ENCODE measurements around the gene LRRC75A.
"Not testable (repeated sequence)": the region's sequence is repeated elsewhere in the genome, so short reads cannot be mapped to it uniquely, and the experiment has no call there.

The LRRC75A gene

DNA sequence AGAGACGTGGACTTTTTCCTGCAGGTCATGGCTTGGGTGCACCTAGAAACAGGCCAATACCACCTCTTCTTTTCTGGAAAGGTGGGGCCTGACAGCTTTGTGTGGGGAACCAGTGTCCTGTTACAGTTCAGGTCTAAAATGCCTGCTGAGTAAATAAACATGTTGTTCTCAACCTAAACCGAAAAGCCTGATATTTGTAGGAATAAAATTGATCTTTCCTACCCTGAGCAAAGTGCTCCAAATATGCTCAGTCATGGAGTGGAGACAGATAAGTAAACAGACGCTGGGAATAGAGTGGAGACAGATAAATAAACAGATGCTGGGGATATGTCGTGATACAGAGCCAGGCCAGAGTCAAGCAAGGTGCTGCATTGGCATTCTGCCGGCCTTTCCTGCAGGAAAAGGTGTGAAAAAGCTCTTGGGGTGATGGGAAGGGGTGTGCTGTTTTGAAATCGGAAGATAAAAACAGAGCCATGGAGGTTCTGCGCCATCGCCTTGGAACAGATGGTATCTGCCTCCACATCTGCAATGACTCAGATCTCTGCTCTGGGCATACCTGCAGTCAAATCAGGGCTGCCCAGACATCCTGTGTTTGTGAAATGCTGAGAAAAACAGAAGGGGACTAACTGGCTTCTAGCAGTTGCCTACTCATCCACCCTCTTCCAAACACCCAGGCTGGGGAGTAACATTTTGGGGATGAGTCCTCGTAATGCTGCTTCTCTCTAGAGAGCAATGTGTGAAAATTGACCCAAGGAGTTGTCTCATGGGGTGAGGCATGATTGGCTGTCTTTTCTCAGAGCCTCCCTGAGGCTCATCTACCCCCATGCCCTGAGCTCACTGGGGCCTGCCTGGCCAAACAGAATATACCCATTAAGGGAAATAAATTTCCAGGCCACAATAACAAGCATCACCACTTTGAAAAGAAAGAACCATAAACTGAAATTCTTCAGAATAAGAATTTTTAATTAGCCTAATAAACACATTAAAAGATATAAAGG lies 93.4 kb downstream of the LRRC75A start:
- DNase-seq (ENCODE audit: low spot score): no peak

DNA sequence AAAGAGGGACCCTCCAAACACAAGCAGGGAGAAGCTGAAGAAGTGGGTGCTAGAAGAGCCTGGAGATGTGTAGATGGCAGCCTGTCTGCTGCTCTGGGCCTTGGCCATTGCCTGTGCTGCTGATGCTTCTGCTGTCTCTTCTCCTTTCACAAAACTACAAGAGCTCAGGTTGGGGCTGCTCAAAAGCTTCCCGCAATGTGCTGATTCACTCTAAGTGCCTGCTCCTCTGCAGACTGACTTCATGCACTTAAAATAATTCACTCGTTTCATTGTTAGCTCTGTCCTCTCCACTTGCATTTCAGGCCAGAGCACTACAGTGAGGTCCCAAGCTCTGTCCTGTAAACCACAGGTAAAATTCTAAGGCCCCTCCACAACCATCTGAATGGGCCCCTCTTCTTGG lies 95.3 kb downstream of the LRRC75A start:
- not testable (repeated sequence) for DNase-seq (ENCODE audit: low spot score)

DNA sequence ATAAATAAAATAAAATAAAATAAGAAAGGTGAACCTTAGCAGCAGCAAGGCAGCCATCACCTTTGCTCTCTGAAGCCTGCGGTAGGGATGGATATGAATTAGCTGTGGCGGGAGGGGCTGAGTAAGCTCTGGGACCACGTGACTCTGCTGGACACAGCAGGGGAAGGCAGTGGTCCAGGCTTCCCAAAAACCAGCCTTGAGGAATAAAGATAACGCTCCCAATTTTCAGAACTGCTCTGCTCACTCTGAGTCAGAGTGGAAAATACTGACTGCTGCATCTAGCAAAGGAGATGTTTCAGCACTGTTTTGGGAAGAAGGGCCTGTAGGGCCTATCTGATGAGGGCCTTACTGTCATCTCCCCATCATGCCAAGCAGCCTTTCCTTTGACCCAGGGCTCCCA lies 96.1 kb downstream of the LRRC75A start:
- DNase-seq (ENCODE audit: low spot score): not testable (repeated sequence)

DNA sequence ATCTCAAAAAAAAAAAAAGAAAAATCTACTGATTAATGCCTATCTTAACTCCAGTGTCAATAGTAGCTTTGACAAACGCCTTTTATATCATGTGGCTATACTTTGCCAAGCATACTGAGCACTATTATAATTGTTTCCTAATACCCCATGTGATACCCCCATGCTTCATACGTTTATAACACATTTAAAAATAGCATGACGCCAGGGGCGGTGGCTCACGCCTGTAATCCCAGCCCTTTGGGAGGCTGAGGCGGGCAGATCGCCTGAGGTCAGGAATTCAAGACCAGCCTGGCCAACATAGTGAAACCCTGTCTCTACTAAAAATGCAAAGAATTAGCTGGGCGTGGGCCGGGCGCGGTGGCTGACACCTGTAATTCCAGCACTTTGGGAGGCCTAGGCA lies 99.5 kb downstream of the LRRC75A start:
- DNase-seq (ENCODE audit: low spot score): not testable (repeated sequence)
